IPS-18c (cell line): Measurements from ENCODE around the gene SLC2A4RG.

ENCODE experiments used
- H3K4me3 ChIP-seq: 2 replicates; pipeline ENCODE4 v1.7.0; 2013; ENCODE audit warnings: low read depth, mild to moderate bottlenecking, low read length, moderate library complexity; ENCODE audit not compliant: insufficient read depth
- H3K9me3 ChIP-seq: one replicate; pipeline ENCODE4 v1.6.1; 2013; ENCODE audit warnings: mild to moderate bottlenecking, low read length, moderate library complexity; ENCODE audit not compliant: control insufficient read depth, insufficient read depth

SLC2A4RG gene

DNA sequence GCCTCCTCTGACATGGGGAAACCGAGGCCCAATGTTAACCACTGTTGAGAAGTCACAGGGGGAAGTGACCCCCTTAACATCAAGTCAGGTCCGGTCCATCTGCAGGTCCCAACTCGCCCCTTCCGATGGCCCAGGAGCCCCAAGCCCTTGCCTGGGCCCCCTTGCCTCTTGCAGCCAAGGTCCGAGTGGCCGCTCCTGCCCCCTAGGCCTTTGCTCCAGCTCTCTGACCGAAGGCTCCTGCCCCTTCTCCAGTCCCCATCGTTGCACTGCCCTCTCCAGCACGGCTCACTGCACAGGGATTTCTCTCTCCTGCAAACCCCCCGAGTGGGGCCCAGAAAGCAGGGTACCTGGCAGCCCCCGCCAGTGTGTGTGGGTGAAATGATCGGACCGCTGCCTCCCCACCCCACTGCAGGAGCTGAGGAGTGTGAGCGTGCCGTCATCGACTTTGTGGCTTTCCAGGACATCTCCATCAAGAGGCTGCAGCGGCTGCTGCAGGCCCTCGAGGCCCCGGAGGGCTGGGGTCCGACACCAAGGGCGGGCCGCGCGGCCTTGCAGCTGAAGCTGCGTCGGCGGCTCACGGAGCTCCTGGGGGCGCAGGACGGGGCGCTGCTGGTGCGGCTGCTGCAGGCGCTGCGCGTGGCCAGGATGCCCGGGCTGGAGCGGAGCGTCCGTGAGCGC, 41.6 kb upstream of the SLC2A4RG start:
- Histone ChIP-seq H3K4me3 (no peak overlapping the region), H3K9me3 (peaks cover 2% of the 10 kb centered on the region)

- H3K9me3 ChIP-seq = peaks cover 2% of the 10 kb centered on the region
- H3K4me3 ChIP-seq = no peak overlapping the region
These were observed 40.7 kb upstream of the SLC2A4RG start for GRCh38 chr20:63698739-63699465.

- Histone ChIP-seq H3K4me3 (no peak overlapping the region), H3K9me3 (peaks cover 2% of the 10 kb centered on the region)
These were observed 39.9 kb upstream of the SLC2A4RG start for GRCh38 chr20:63699466-63700198.

DNA sequence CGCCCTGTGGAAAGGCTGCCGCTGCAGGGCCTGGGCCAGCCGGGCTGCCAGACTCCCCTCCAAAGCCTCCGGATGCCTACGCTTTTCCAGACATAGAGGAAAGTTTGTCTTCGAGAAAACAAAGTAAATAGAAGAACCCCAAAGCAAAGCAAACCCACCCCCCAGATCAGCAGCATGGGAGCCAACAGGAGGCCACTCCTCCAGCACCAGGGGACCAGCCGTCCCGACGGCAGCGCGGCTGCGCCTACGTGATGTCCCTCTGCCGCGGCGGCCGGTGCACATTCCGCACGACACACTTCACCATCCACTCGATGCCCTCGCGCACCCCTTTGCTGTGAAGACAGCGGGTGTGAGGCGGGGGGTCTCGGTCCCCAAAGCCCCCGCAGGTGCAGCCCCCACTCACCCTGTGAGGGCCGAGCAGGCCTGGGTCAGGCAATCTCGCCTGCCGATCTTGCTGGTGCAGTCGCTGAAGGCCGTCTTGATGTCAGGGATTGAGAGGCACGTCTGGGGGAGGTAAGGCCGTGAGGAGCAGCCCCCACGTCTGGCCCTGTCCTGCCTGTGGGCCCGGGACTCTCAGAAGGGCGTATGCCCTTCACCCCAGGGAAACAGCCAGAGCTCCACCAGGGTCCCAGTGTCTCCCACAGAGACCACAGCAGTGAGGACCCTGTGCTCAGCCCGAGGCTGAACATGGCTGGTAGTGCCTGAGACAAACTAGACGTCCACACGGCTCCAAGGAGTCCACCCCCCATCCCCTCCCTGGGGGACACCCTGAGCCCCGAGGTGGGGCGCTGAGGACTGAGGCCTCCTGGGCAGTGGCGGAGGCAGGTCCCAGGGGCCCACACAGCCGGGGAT, 39.2 kb upstream of the SLC2A4RG start:
- H3K9me3 ChIP-seq = peaks cover 2% of the 10 kb centered on the region
- no peak overlapping the region for H3K4me3 ChIP-seq

GRCh38 chr20:63701051-63701328, 38.6 kb upstream of the SLC2A4RG start:
- H3K4me3 ChIP-seq = no peak overlapping the region
- H3K9me3 ChIP-seq = peaks cover 2% of the 10 kb centered on the region

GRCh38 chr20:63701329-63702035, 38.1 kb upstream of the SLC2A4RG start:
- H3K9me3 ChIP-seq = peaks cover 2% of the 10 kb centered on the region
- H3K4me3 ChIP-seq = no peak overlapping the region

- Histone ChIP-seq H3K9me3 (peaks cover 2% of the 10 kb centered on the region), H3K4me3 (no peak overlapping the region)
These were observed 37.4 kb upstream of the SLC2A4RG start for GRCh38 chr20:63702036-63702665.

DNA sequence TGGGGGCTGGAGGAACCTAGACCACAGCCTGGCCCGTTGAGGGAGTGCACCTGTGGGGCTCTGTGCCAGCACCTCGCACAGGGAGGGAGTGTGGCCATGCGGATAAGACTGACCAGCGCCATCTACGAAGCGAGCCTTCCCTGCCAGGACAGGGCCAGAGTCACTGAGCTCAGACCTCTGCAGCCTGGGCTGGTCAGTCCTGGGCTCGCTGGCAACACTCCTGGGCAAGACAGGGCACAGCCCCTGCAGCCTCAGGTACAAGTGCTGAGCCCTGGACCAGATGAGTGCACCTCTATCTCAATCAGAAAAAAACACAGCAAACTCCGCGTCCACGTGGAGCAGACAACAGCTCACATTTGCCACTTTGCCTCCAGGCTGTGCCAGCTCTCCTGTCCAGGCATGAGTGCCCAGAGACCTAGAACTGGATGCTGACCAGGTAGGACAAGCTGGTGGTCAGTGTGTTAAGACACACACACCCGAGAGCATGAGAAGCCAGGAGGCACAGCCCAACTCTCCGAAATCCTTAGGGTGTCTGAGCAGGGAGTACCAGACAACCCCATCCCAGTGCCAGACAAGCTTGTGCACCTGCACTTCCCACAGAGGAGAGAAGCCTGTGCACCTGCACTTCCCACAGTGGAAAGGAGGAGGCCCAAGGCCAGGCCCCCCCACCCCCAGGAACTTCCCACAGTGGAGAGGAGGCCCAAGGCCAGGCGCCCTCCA, 36.7 kb upstream of the SLC2A4RG start:
- Histone ChIP-seq H3K9me3 (no peaks in the 10 kb centered on the region), H3K4me3 (no peak overlapping the region)

GRCh38 chr20:63703471-63703975, 36.1 kb upstream of the SLC2A4RG start:
- no peaks in the 10 kb centered on the region for H3K9me3 ChIP-seq
- no peak overlapping the region for H3K4me3 ChIP-seq

GRCh38 chr20:63703976-63704748, 35.4 kb upstream of the SLC2A4RG start:
- H3K9me3 ChIP-seq = no peaks in the 10 kb centered on the region

DNA sequence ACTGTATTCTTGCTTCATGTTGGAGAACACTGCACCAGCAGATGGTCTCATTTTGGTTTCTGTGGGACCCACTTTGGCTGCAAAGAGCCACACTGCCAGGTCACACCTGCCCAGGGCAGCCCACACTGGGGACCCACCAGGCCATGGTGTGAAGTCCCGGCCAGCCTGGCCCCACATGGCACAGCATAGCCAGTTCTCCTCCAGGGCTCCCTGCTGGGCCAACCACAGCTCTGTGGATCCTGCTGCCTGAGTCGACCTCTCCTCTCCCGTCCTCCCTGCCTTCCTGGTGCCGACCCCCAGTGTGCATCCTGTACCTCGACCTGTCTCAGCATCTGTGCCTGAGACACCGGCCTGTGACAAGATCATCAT, 34.8 kb upstream of the SLC2A4RG start:
- Histone ChIP-seq H3K4me3 (no peak overlapping the region), H3K9me3 (no peaks in the 10 kb centered on the region)

More at GRCh38 chr20:63703976-63704748, 35.4 kb upstream of the SLC2A4RG start:
- H3K4me3 ChIP-seq = no peak overlapping the region

- H3K4me3 ChIP-seq = no peak overlapping the region
- no peaks in the 10 kb centered on the region for H3K9me3 ChIP-seq
These were observed 34.1 kb upstream of the SLC2A4RG start for GRCh38 chr20:63705232-63706026.

- Histone ChIP-seq H3K4me3 (no peak overlapping the region), H3K9me3 (no peaks in the 10 kb centered on the region)
These were observed 33.4 kb upstream of the SLC2A4RG start for GRCh38 chr20:63706027-63706695.
